ENCODE data around the gene EPB41L3.

The EPB41L3 gene

DNA sequence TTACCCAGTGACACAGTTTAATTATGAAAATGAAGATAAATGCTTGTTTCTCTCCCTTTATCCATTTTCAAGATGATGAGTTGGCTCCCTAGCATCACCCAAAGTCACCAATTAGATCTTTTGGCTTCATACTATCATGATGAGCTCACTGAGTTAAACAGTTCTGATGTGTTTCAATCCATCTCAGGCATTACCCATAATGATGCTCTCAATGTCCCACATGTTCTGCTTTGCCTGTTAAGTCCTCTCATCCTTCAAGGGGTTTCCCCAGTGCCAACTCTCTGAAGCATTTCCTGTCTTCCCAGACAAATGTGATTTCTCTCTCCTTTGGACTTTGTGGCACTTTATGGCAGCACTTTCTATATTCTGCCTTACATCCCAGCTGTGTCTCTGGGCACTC is 92.6 kb downstream of the EPB41L3 start:
- H3K4me3 ChIP-seq (replicated peaks; ENCODE audit: low read depth, low read length) = no peak overlapping the region
- TF ChIP-seq CTCF (IDR thresholded peaks at IDR 0.05; ENCODE audit: low read length, missing control alignments) = no peak
- no peak for DNase-seq (ENCODE audit: low read depth)

DNA sequence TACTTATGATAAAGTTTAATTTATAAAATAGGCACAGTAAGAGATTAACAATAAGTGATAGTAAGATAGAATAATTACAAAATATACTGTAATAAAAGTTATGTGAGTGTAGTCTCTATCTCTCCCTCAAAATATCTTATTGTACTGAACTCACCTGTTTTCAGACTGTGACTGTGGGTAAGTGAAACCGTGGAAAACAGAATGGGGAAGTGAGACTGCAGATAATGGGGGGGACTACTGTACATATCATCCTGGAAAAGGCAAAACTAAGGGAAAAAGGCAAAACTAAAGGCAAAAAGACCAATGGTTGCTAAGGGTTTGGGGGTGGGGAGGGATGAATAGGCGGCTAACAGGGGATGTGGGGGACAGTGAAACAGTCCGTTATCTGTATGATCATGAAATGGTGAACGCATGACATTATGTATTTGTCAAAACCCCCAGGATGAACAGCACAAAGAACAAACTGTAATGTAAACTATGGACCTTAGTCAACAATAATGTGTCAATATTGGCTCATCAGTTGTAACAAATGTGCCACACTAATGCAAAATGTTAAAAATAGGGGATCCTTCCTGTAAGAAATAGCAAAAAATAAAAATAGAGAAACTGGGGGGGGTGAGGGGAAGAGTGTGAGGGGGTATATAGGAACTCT is 93.8 kb downstream of the EPB41L3 start:
- no peak for DNase-seq (ENCODE audit: low read depth)
- no peak overlapping the region for H3K4me3 ChIP-seq (replicated peaks; ENCODE audit: low read depth, low read length)
- TF ChIP-seq CTCF (IDR thresholded peaks at IDR 0.05; ENCODE audit: low read length, missing control alignments) = no peak

DNA sequence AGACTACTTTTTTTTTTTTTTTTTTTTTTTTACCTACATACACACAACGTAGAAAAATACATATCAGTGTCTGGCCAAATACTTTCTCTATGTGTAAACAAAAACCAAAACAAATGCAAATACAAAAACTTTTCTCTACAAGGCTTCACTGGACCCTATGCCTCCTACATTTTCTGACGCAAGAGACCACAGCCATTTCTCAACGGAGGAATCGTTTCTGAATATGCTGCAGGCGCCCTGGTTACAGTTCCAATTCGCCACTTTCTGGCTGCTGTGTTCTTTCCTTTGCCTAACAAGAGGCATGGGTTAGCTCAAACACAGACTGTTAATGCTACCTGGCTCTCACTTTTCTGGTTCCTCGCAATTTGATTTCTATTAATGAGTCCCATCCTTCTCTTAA is 96.4 kb downstream of the EPB41L3 start:
- TF ChIP-seq CTCF (IDR thresholded peaks at IDR 0.05; ENCODE audit: low read length, missing control alignments) = no peak
- no peak overlapping the region for H3K4me3 ChIP-seq (replicated peaks; ENCODE audit: low read depth, low read length)
- no peak for DNase-seq (ENCODE audit: low read depth)

GRCh38 chr18:5444847-5445246 is 99.0 kb downstream of the EPB41L3 start:
- no peak for TF ChIP-seq CTCF (IDR thresholded peaks at IDR 0.05; ENCODE audit: low read length, missing control alignments)
- H3K4me3 ChIP-seq (replicated peaks; ENCODE audit: low read depth, low read length) = no peak overlapping the region
- no peak for DNase-seq (ENCODE audit: low read depth)

- DNase-seq (ENCODE audit: low read depth) = peak; percentile 8
- TF ChIP-seq CTCF (IDR thresholded peaks at IDR 0.05; ENCODE audit: low read length, missing control alignments) = no peak
- H3K4me3 ChIP-seq (replicated peaks; ENCODE audit: low read depth, low read length) = no peak overlapping the region
Measured at GRCh38 chr18:5444269-5444668, 99.5 kb downstream of the EPB41L3 start.

DNA sequence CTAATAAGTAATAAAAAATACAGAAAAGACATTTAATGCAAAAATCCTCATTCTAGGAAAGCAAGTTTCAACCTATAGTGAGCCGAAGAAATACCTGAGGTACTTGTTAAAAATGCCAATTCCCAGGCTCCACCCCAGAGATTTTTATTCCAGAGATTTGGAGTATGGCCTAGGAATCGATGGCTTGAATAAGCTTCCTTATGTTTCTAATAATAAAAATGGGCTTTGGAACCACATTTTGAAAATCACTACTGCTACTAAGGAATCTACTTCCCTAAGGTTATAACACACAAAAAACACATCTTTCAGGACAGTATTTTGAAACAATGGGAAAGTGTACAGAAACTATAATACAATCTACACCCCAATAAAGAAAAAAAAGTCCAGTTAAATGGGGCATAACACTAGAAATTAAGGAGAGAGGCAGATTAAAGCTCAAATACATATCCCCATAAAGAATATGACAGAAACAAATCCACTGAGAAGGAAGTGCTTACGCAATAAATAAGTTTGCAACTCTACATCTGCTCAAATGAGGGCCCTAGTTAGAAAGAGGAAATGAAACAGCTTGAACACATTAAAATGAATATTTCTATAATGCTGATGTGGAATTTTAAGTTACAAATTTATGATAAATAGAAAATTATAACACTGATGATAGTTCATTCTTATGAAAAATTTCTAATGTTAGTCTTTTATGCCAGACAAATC is 103.7 kb downstream of the EPB41L3 start:
- no peak for TF ChIP-seq CTCF (IDR thresholded peaks at IDR 0.05; ENCODE audit: low read length, missing control alignments)
- peak; percentile 51 for DNase-seq (ENCODE audit: low read depth)
- no peak overlapping the region for H3K4me3 ChIP-seq (replicated peaks; ENCODE audit: low read depth, low read length)

DNA sequence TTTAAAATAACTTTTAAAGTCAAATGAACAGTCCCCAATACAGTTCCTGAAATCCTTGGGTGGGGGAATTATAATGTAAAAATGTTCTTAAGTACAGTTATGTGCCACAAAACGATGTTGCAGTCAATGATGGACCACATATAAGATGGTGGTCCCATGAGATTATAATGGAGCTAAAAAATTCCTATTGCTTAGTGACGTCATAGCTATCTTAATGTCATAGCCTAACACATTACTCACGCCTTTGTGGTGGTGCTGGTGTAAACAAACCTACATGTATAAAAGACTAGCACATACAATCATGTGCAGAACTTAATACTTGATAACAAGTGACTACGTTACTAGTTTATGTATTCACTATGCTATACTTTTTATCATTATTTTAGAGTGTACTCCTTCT is 109.4 kb downstream of the EPB41L3 start:
- no peak overlapping the region for H3K4me3 ChIP-seq (replicated peaks; ENCODE audit: low read depth, low read length)
- TF ChIP-seq CTCF (IDR thresholded peaks at IDR 0.05; ENCODE audit: low read length, missing control alignments) = no peak
- no peak for DNase-seq (ENCODE audit: low read depth)
